Brain microvascular endothelial cell (primary cell): ENCODE measurements around the gene ACKR2.

Source experiments
- DNase-seq: peaks from one replicate; pipeline ENCODE4 v3.0.0-alpha.2; 2020
- H3K27ac ChIP-seq: fragments of 250-450 bp; sonication (Bioruptor Pico); 2 replicates; pipeline ENCODE4 v1.5.1; 2020; ENCODE audit warnings: mild to moderate bottlenecking, moderate library complexity
- H3K27me3 ChIP-seq: fragments of 250-450 bp; sonication (Bioruptor Pico); replicated peaks from 2 replicates; pipeline ENCODE4 v1.5.1; 2020; ENCODE audit warnings: mild to moderate bottlenecking
- H3K36me3 ChIP-seq: fragments of 250-450 bp; sonication (Bioruptor Pico); replicated peaks from 2 replicates; pipeline ENCODE4 v1.5.1; 2020; ENCODE audit warnings: mild to moderate bottlenecking
- H3K4me3 ChIP-seq: 2 replicates; pipeline ENCODE4 v1.5.1; 2011; ENCODE audit warnings: low read depth, mild to moderate bottlenecking, control low read depth, low read length, moderate library complexity
- CTCF ChIP-seq: IDR thresholded peaks from 2 replicates; pipeline ENCODE4 v1.5.1; 2011; ENCODE audit warnings: low read depth, mild to moderate bottlenecking, moderate library complexity, low read length, control low read depth, inconsistent platforms; ENCODE audit errors: missing control alignments
- in situ Hi-C: cut with HindIII; loops from 2 replicates; pipeline ENCODE4 v1.10.0; 2017; ENCODE audit warnings: low sequenced_read_pairs, low pct_ligation_motif_present

Gene ACKR2

GRCh38 chr3:42873221-42873982, 64.2 kb downstream of the ACKR2 start:
- Histone ChIP-seq H3K27me3 (no peaks in the 10 kb centered on the region), H3K27ac (no peak overlapping the region)
- no peak for TF ChIP-seq CTCF

GRCh38 chr3:42874749-42875148, 65.5 kb downstream of the ACKR2 start:
- Histone ChIP-seq H3K4me3 (no peak overlapping the region), H3K27ac (no peak overlapping the region), H3K27me3 (no peaks in the 10 kb centered on the region), H3K36me3 (no peaks in the 10 kb centered on the region)
- no peak for DNase-seq
- in situ Hi-C loops = no loop called here
- TF ChIP-seq CTCF = no peak

More at GRCh38 chr3:42873221-42873982, 64.2 kb downstream of the ACKR2 start:
- in situ Hi-C loops = no loop called here
- Histone ChIP-seq H3K4me3 (no peak overlapping the region), H3K36me3 (no peaks in the 10 kb centered on the region)
- DNase-seq = no peak

GRCh38 chr3:42875325-42876151, 66.3 kb downstream of the ACKR2 start, which contains the start of gene CYP8B1:
CYP8B1 (minus strand) TSS chr3:42875879; CDS start chr3:42875816, 63 bp downstream.
- no peak within 1 kb of the TSS for H3K27ac ChIP-seq
- no peaks in the 10 kb centered on the region for H3K36me3 ChIP-seq
- no peak for TF ChIP-seq CTCF
- in situ Hi-C loops = no loop called here
- DNase-seq = no peak
- no peaks in the 10 kb centered on the region for H3K27me3 ChIP-seq
- H3K4me3 ChIP-seq = no peak within 1 kb of the TSS

GRCh38 chr3:42876401-42876800, 67.2 kb downstream of the ACKR2 start:
- no peaks in the 10 kb centered on the region for H3K27me3 ChIP-seq

More at GRCh38 chr3:42876401-42876800, 67.2 kb downstream of the ACKR2 start:
- no peak for DNase-seq
- in situ Hi-C loops = no loop called here
- Histone ChIP-seq H3K27ac (no peak overlapping the region), H3K36me3 (no peaks in the 10 kb centered on the region), H3K4me3 (no peak overlapping the region)
- TF ChIP-seq CTCF = no peak
